ENCODE measurements around the gene MEOX2. TPM values are rescaled to one million over a fixed set of nuclear protein-coding genes. Genes with fewer than 3 reads are reported as not detected.

The MEOX2 gene
- total and polyA plus RNA-seq, 2 of the 13 experiments (the other 11 are each of a cell fraction or from before 2014, with no cell fraction given), result not detected

GRCh38 chr7:15607529-15608210 is 78.8 kb downstream of the MEOX2 start:
- Histone ChIP-seq H3K9me3 (ENCODE audit: low read length) (peaks cover 16% of the 10 kb centered on the region), H3K79me2 (ENCODE audit: insufficient read depth, low read length) (no peaks in the 10 kb centered on the region), H2AFZ (ENCODE audit: low read length) (no peak overlapping the region), H3K4me3 (replicated peaks in 1 of 3; ENCODE audit: insufficient read depth in 1 of 3, low read depth in 2 of 3, low read length in 3 of 3) (no peak overlapping the region), H4K20me1 (ENCODE audit: insufficient read depth, low read length) (no peaks in the 10 kb centered on the region), H3K27me3 (ENCODE audit: control insufficient read depth in 1 of 2, insufficient read depth in 2 of 2, low read length in 2 of 2) (no peaks in the 10 kb centered on the region), H3K36me3 (replicated peaks in 1 of 2; ENCODE audit: control insufficient read depth in 1 of 2, insufficient read depth in 2 of 2, low read length in 2 of 2) (no peaks in the 10 kb centered on the region), H3K4me1 (ENCODE audit: insufficient read depth, low read length) (no peaks in the 10 kb centered on the region), H3K27ac (ENCODE audit: extremely low read length, insufficient read depth, low read length) (no peak overlapping the region), H3K4me2 (ENCODE audit: low read depth, low read length) (no peak overlapping the region), H3K9ac (ENCODE audit: insufficient read depth, low read depth, low read length) (no peak overlapping the region)
- BruUV-seq (replicated peaks), result no TSS peak
- in situ Hi-C loops (cut with HindIII; ENCODE audit: extremely low pct_ligation_motif_present, low pct_unique_long_range_greater_than_20kb) (no loop called here), intact Hi-C loops (cut with micrococcal nuclease; ENCODE audit: unreplicated experiment) (no loop called here)
- WGBS (ENCODE audit: low lambda C conversion rate), result 17% methylated on average over 5 of the region's 5 CpGs
- POLR2A ChIA-PET, result no interaction called here
- TF ChIP-seq ZNF790 (CRISPR knock-in tag; IDR thresholded peaks at IDR 0.05; ENCODE audit: borderline replicate concordance) (no peak), RFX1 (IDR thresholded peaks at IDR 0.05) (no peak), CENPT (CRISPR knock-in tag; IDR thresholded peaks at IDR 0.05; ENCODE audit: low read depth) (no peak), ZNF558 (CRISPR knock-in tag; IDR thresholded peaks at IDR 0.05; ENCODE audit: borderline replicate concordance) (no peak), CBX5 (CRISPR knock-in tag; IDR thresholded peaks at IDR 0.05; ENCODE audit: borderline replicate concordance) (no peak), ZBTB26 (CRISPR knock-in tag; IDR thresholded peaks at IDR 0.05; ENCODE audit: borderline replicate concordance) (no peak), NCOR1 (IDR thresholded peaks at IDR 0.05; ENCODE audit: borderline replicate concordance, low read length) (no peak), ZNF124 (CRISPR knock-in tag; IDR thresholded peaks at IDR 0.05) (no peak), KDM5B (CRISPR knock-in tag; IDR thresholded peaks at IDR 0.05; ENCODE audit: borderline replicate concordance) (no peak), ZNF503 (CRISPR knock-in tag; IDR thresholded peaks at IDR 0.05) (no peak), RARG (CRISPR knock-in tag; IDR thresholded peaks at IDR 0.05; ENCODE audit: low read depth) (no peak)
- CTCF ChIA-PET (ENCODE audit: low intra/inter-chr PET ratio, low total read pairs), result no interaction called here
- FAIRE-seq (no peak), ATAC-seq (no peak), DNase-seq (ENCODE audit: low spot score) (no peak)
